ENCODE measurements around the gene TMEM218. TPM values are rescaled to one million over a fixed set of nuclear protein-coding genes. Genes with fewer than 3 reads are reported as not detected.

The TMEM218 gene
- total and polyA plus RNA-seq, 10 of the 15 experiments (the other 5 are each of a cell fraction or from before 2014, with no cell fraction given) = 11.2 to 50.3 (median 28.8) TPM

DNA sequence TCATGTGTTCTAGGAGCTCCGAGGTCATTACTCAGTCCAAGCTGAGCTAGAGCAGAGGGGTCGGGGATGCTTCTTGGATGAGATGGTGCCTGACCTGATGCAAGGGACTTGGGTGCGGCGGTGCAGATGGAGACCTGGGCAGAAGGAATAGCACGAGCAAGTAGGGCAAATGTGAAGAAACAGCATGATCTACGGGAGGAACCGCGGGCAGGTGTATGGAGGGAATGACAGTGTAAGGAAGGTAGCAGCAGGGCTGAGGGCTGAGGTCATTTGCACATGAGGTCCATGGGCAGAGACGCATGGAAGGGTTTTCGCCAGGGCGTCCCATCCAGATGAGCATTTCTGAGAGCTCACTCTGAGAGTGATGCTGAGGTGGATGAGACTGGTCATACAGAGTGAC is 33.4 kb downstream of the TMEM218 start (continued):
- TF ChIP-seq CBX5 (IDR thresholded peaks at IDR 0.05; ENCODE audit: low read depth) = no peak
- no peak for TF ChIP-seq MXI1 (IDR thresholded peaks at IDR 0.05; ENCODE audit: low read depth, low read length)
- no peak for TF ChIP-seq IKZF1 (conservative IDR thresholded peaks at IDR 0.05)
- TF ChIP-seq BCL11A (IDR thresholded peaks at IDR 0.05; ENCODE audit: low read depth, low read length) = no peak
- no peak for TF ChIP-seq ZNF207 (IDR thresholded peaks at IDR 0.05; ENCODE audit: borderline replicate concordance)
- no peak for TF ChIP-seq ZZZ3 (IDR thresholded peaks at IDR 0.05; ENCODE audit: control insufficient read depth, insufficient read length, low read depth)
- no peak for TF ChIP-seq ZBED1 (IDR thresholded peaks at IDR 0.05; ENCODE audit: borderline replicate concordance)
- TF ChIP-seq TCF12 (IDR thresholded peaks at IDR 0.05; ENCODE audit: low read depth, low read length) = no peak

DNA sequence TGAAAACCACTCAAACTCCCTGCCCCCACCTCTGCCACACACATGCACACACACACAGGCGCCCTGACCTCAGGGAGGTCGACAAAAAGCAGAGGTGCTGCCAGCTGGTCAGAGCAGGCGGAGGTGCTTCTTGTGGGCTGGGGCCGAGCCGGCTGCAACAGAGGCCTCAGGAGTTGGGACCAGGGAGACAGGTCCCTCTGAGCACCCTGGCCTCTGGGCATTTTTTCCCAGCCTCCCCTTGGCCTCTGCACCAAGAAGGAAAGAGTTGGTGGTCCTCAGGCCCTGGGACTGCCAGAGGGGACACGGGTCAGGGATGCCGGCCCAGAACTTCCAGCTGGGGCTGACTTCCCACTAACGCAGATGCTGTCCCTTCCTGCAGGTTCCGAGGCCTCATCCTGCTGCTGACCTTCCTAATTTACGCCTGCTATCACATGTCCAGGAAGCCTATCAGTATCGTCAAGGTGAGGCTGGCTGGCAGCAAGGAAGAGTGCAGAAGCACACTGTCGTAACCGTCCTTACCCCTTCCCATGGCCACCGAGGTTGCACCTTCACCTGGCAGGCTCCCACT is 35.0 kb downstream of the TMEM218 start:
- Histone ChIP-seq H3K27ac (ENCODE audit: control insufficient read depth, insufficient read depth) (no peak overlapping the region), H3K79me2 (ENCODE audit: control insufficient read depth, insufficient read depth, low read length) (no peaks in the 10 kb centered on the region), H3K4me1 (ENCODE audit: control insufficient read depth, insufficient read depth, low read length) (peaks cover 27% of the 10 kb centered on the region), H3K27me3 (replicated peaks in 1 of 2; ENCODE audit: control insufficient read depth in 2 of 2, insufficient read depth in 2 of 2, low read length in 1 of 2) (no peaks in the 10 kb centered on the region), H3K4me3 (no peak overlapping the region), H3K9ac (ENCODE audit: control insufficient read depth, insufficient read depth, low read length) (no peak overlapping the region), H3K4me2 (ENCODE audit: control insufficient read depth, insufficient read depth) (no peak overlapping the region), H3K9me3 (replicated peaks; ENCODE audit: control insufficient read depth, insufficient read depth, low read length) (no peaks in the 10 kb centered on the region), H4K20me1 (ENCODE audit: control insufficient read depth, insufficient read depth) (no peaks in the 10 kb centered on the region), H3K36me3 (ENCODE audit: control insufficient read depth in 2 of 2, insufficient read depth in 2 of 2, low read length in 1 of 2) (no peaks in the 10 kb centered on the region), H2AFZ (ENCODE audit: control insufficient read depth, low read depth, low read length) (no peak overlapping the region)
- ATAC-seq = no peak
- ChIA-PET RAD21 (ENCODE audit: unreplicated experiment) (no interaction called here), POLR2A (no interaction called here), CTCF (no interaction called here), SMC1A (ENCODE audit: uncharacterized antibody, unreplicated experiment) (interaction anchor here (5.0 kb wide), 1 partner anchor 12 kb away, joined by 36 read pairs; the partner anchor contains the start of gene SLC37A2)
- DNase-seq (ENCODE audit: low read depth, low spot score) = no peak
- in situ Hi-C loops (cut with MboI) (no loop called here), intact Hi-C loops (cut with micrococcal nuclease; ENCODE audit: unreplicated experiment) (no loop called here)
- TF ChIP-seq ZNF384 (IDR thresholded peaks at IDR 0.05; ENCODE audit: borderline replicate concordance, low read depth, low read length) = no peak
- no peak for TF ChIP-seq GABPA (IDR thresholded peaks at IDR 0.05; ENCODE audit: low read depth)
- TF ChIP-seq RCOR1 (conservative IDR thresholded peaks at IDR 0.05; ENCODE audit: low read depth, low read length) = no peak
- no peak for TF ChIP-seq POLR2AphosphoS2 (IDR thresholded peaks at IDR 0.05; ENCODE audit: low read depth, low read length)
- no peak for TF ChIP-seq GATAD2B (conservative IDR thresholded peaks at IDR 0.05; ENCODE audit: low read depth)
- no peak for TF ChIP-seq RB1 (IDR thresholded peaks at IDR 0.05; ENCODE audit: borderline replicate concordance)
- no peak for TF ChIP-seq SMARCA5 (IDR thresholded peaks at IDR 0.05)
- TF ChIP-seq POLR2A (IDR thresholded peaks at IDR 0.05; ENCODE audit: low read depth, low read length) = no peak
- no peak for TF ChIP-seq RAD21 (IDR thresholded peaks at IDR 0.05; ENCODE audit: insufficient read depth, low read depth, low read length)
- no peak for TF ChIP-seq ZBTB33 (IDR thresholded peaks at IDR 0.05)
- no TSS peak for BruUV-seq (replicated peaks)
- WGBS (ENCODE audit: insufficient coverage, insufficient replicate concordance, low lambda C conversion rate, missing lambda C conversion rate) = 78% methylated on average over 14 of the region's 14 CpGs
- no peak for FAIRE-seq
